GM21786 (cell line): ENCODE results near the gene VPS26B.
"Not testable (repeated sequence)": the region's sequence is repeated elsewhere in the genome, so short reads cannot be mapped to it uniquely, and the experiment has no call there.

ENCODE experiments used
- ATAC-seq: cut with Tn5 transposase; IDR thresholded peaks from one replicate; pipeline ENCODE4 v1.9.1; 2021; ENCODE audit not compliant: unreplicated experiment

VPS26B gene

DNA sequence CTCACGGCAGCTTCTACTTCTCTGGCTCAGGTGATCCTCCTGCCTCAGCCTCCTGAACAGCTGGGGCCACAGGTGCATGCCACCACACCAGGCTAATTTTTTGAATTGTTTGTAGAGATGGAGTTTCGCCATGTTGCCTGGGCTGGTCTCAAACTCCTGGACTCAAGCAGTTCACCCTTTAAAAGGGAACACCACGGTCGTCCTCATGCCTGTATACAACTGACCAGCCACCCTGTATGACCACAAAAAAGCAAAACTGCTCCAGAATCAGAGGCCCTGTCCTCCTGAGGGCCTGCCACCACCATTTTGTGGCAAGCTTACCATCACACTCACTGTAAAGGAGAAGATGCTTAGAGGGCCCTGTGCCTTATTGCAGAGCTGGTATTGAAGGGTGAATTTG, 53.9 kb downstream of the VPS26B start:
- no peak for ATAC-seq

DNA sequence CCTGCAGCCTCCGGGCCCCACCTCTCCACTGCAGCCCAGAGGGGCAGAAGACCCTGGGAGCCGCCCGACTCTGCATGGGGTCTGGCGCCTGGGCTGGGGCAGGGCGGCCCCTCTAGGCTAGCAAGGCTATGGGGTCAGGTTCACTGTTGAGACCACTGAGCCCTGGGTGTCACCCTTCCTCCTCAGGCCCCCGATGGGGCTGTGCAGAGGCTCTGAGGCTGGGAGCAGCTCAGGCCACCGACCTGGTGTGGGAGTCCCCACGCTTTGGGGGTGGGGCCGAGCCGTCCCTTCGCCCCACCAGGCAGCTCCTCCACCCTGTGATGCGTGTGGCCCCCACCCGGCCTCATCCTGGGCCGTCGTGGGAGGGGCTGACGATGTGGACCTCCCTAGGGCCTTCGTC, 57.2 kb downstream of the VPS26B start:
- not testable (repeated sequence) for ATAC-seq

DNA sequence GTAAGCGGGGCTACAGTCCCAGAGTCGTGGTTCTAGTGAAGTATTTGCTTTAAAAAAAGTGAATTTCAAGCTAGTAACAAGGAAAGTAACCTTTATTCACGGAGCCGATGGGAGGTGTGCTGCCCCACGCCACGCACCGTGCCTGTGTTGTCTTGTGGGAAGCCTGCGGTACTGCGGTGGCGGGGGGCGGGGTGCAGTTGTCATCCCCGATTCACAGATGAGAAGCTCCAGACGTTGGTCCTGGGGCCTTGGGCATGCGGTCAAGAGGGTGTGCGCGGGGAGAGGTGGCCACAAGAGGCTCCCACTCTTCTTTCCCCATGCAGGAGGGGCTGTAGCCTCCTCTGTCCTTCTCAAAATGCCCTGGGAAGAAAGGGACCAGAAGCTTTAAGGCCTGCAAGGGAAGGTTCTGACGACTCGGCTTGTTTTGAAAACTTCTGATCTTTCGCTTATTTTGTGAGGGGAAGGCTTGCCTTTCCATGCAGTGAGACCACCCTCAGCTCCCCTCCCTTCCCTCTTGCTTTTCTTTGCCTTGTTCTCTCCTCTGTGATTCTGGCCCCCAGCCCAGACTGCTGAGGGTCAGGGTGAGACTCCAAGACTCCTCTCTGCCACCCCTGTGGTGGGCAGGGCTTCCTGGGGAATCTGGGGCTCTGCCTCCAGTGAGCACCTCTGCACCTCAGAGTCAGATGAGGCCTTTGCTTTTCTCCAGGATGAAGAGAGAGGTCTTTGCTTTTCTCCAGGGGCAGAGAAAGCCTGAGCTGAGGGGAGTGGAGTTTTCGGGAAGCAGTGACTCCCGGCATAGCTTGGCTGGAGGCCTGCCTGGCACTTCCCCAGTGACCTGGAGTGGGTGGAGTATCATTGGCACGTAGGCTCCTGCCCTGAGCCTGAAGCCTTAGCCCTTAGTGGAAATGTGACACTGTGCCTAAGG, 57.9 kb downstream of the VPS26B start:
- no peak for ATAC-seq

DNA sequence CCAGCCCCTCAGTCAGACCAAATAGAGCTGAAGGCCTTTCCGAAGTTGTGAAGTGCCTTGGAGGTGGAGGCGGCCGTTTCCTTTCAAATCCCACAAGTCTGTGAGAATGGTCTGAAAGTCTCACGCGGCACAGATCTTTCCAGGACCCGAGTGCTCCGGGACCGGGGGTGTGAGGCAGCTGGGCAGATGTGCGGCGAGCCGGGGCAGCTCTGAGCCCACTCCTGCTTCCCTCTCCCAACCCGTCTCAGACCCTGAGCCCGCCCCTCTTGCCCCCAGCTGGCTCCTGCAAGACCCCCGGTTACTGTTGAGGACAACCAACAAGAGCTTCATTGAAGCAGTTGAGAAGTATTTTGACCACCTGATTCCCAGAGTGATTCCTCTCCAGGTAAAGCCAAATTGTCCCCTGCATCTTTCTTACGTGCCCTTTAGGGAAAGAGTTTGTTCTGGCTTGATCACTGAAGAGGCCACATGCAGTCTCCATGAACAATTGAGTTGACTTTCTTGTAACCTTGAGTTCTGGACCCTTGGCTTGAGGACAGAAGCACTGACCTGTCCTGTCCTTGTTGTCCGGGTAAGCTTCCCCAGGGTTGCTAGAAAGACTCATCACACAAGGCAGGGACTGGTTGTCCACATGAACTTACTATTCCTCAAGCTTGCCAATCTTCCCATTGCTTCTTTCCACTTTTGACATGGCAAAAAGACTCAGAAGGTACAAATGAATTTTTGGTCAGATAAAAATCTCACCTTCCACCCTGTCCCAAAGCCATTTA, 59.2 kb downstream of the VPS26B start:
- ATAC-seq: no peak

DNA sequence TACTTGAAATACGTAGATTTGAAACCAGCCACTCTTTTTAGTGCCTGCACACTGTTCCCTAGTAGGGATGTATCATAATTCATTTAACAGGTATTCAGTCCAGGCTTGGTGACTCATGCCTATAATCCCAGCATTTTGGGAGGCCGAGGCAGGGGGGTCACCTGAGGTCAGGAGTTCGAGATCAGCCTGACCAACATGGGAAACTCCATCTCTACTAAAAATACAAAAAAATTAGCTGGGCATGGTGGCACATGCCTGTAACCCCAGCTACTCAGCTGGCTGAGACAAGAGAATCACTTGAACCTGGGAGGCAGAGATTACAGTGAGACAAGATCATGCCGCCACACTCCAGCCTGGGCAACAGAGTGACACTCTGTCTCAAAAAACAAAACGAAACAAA, 59.9 kb downstream of the VPS26B start:
- ATAC-seq: not testable (repeated sequence)

DNA sequence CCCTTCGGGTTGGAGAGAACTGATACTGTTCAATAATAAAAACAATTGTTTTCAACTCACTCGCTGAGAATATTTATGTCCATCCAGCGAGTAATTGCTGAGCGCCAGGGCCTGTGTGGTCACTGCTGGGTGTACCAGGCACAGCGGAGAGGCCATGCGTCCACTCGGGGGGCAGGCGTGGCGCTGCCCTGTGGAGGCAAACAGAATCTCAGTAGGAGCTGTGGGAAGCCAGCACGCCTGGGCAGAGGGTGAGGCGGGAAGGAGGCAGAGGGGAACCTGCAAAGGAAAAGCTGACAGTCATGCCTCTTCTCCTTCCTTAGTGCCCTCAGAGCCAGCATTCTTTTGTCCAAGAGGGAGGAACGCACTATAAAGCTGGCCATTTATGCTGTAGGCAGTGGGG, 63.1 kb downstream of the VPS26B start:
- no peak for ATAC-seq

DNA sequence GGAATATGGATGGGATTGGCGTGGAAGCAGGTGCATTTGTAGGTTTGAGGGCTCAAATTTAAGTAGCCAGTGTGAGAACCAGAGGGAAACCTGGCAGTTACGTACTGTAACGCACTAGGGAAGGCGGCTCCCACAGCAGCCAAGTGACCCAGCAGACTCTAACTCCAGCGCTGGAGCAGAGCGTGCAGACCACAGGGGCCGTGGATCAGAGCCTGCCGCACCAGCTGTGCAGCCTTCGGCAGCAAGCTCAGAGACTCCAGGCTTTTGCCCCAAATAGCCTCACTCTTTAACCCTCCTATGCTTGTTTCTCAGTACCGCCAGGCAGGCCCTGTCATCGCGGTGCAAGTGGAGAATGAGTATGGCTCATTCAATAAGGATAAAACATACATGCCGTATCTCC, 64.0 kb downstream of the VPS26B start:
- ATAC-seq: no peak

DNA sequence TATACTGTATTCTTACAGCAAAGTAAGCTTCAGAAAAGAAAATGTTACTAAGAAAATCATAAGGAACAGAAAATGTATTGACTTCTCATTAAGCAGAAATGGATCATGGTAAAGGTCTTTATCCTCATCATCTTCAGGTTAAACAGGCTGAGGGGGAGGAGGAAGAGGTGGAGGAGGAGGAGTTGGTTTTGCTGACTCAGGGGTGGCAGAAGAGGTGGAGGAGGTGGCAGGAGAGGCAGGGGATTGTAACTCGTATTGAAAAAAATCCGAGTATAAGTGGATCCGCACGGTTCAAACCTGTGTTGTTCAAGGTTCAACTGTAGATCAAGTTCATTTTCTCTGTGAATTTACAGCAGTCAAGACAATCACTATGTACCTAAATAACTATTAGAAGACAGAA, 64.7 kb downstream of the VPS26B start:
- no peak for ATAC-seq

DNA sequence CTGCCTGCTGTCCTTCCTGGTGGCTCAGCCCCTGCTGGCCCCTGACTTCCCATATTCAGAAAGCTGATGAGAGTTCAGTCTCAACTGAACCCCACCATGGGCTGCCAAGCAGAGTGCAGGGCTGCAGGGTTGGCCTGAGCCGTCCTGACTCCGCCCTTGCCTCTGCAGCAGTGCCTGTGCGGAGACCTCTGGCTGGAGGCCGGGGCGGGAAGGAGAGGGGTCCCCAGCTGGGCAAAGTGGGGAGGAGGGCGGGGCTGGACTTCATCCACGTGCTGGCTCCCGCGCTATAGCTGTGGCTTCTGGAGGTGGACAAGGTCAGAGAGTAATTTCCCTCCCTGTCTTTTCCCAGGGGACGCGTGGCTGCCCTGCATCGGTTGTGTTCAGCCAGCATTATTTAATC, 65.3 kb downstream of the VPS26B start:
- ATAC-seq: no peak

DNA sequence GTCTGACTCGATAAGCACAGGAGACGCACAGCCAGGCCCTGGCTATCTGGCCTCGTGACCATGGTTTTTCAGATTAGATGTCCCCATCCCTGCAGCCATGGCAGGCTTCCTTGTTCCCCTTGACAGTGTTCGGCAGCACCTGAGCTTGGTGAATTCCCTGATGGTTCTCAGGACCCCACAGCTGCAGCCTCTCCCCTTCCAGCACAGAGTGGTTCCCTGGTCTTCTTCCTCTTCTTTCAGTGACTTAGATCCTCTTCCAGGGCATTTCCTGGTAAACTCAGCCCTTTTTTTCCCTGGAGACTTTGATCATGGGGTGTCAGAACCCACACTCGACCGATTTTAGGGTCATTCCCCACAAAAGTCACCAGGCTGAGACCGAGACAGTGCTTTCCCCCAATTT, 66.2 kb downstream of the VPS26B start:
- no peak for ATAC-seq

DNA sequence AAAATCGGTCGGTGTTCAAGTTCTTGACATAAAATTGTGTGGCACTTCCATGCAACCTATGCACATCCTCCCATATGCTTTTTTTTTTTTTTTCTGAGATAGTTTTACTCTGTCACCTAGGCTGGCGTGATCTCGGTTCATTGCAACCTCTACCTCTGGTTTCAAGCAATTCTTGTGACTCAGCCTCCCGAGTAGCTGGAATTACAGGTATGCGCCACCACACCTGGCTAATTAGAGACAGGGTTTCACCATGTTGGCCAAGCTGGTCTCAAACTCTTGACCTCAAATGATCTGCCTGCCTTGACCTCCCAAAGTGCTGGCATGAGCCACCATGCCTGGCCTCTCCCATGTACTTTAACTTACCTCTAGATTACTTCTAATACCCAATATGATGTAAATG, 66.7 kb downstream of the VPS26B start:
- no peak for ATAC-seq

DNA sequence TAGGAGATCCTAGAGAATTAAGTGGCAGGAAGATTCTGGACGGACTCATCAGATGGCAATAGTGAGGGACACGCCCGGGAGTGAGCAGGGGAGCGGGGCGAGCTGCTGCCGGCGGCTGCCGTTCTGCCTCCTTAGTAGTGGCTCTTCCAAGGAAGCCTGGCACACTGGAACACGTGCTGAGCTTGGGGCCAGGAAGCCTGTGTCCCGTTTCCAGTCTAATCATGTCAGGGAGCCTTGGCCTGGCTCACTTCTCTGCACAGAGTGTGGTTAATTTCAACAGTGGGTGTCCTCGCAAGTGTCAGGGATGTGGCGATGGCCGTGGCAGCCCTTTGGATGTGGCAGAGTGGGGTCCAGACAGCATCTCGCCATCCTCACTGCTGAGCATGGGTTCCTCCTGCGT, 68.2 kb downstream of the VPS26B start:
- ATAC-seq: no peak

DNA sequence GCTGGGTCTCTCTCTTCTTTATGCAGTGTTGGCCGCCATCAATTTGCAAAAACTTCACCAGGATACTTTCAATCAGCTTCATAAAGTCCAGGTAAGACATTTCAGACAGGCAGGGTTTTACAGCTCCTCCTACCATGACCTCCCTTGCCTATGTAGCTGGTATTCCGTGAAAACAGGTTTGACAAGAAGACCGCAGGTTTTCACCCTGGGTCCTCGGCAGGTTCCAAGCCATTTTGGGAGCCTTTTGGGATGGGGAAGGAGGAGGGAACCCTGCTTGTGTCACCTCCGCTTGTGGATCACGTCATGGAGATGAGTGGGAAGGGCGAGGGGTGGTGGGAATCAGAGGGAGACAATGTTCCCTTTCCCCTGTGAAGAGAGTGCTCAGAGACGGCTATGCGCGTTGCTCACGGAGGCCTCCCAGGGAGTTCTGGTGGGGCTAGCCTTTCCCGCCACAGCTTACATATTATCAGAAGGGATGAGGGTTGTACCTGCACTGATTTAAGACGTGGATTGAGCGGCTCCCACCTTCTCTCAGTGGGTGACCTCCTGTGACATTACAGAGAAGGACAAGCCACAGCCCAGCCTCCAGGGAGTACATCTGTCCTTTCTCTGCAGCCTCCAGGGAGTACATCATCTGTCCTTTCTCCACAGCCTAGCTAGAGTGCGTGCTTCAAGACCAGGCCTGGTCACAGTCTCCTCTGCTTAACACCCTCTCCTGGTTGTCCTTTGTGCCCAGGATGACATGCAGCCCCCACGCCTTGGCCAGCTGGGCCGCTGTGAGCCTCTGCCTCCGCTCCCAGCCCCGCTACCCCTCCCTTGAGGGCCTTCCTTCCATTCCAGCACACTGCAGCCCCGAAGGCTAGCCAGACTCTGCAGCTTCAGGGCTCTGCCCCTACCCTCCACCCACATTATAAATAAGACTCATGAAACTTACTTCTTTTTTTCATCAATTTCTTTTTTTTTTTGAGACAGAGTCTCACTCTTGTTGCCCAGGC, 68.9 kb downstream of the VPS26B start:
- ATAC-seq: no peak

DNA sequence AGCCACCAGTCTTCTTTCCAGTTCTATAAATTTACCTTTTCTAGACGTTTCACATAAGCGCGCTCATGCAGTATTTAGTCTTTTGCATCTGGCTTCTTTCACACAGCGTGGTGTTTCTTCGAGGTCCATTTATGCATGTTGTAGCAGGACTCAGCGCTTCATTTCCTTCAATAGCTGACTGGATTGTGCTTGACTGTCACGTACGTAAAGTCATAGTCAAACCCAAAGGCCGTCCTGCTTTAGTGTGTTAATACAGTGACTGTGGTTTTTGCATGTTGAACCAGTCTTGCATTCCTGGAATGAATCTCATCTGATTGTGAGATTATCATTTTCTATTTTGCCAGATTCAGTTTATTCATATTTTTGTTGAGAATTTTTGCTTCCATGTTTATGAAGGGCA, 70.2 kb downstream of the VPS26B start:
- ATAC-seq: no peak
